ENCODE results near the gene AMH. TPM values are rescaled to one million over a fixed set of nuclear protein-coding genes. Genes with fewer than 3 reads are reported as not detected.

The AMH gene
- polyA plus RNA-seq, 1 of the 3 experiments (the other 2 are of a cell fraction), result 18.1 TPM

- TF ChIP-seq, protein P1, sequence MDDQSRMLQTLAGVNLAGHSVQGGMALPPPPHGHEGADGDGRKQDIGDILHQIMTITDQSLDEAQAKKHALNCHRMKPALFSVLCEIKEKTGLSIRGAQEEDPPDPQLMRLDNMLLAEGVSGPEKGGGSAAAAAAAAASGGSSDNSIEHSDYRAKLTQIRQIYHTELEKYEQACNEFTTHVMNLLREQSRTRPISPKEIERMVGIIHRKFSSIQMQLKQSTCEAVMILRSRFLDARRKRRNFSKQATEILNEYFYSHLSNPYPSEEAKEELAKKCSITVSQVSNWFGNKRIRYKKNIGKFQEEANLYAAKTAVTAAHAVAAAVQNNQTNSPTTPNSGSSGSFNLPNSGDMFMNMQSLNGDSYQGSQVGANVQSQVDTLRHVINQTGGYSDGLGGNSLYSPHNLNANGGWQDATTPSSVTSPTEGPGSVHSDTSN (IDR thresholded peaks at IDR 0.05), result peak; percentile 62
- TF ChIP-seq MXI1 (IDR thresholded peaks at IDR 0.05; ENCODE audit: low read depth, low read length), result peak; percentile 70; the same call in 1 of the 2 replicates
- TF ChIP-seq NFIC (IDR thresholded peaks at IDR 0.05; ENCODE audit: borderline replicate concordance), result no peak
- TF ChIP-seq RFX5 (IDR thresholded peaks at IDR 0.05; ENCODE audit: low read length), result no peak
- no peak for TF ChIP-seq EP300 (IDR thresholded peaks at IDR 0.05; ENCODE audit: borderline replicate concordance in 1 of 2, low read depth in 1 of 2, low read length in 1 of 2)
- peak; percentile 38 for TF ChIP-seq NRF1 (IDR thresholded peaks at IDR 0.05; ENCODE audit: low read depth, low read length)
- TF ChIP-seq TCF12 (IDR thresholded peaks at IDR 0.05), result no peak
- peak; percentile 44; the same call in 1 of the 2 replicates for TF ChIP-seq ZBTB33 (IDR thresholded peaks at IDR 0.05; ENCODE audit: borderline replicate concordance, low read depth)
- TF ChIP-seq JUND (IDR thresholded peaks at IDR 0.05), result peak; percentile 38; the same call in 1 of the 2 replicates
- no peak for TF ChIP-seq USF1 (IDR thresholded peaks at IDR 0.05; ENCODE audit: borderline replicate concordance, low read depth)
- TF ChIP-seq RAD21 (IDR thresholded peaks at IDR 0.05; ENCODE audit: low read length), result peak; percentile 69
- peak; percentile 74 for TF ChIP-seq CHD2 (IDR thresholded peaks at IDR 0.05; ENCODE audit: low read length, partially characterized antibody)
- TF ChIP-seq SIN3A (IDR thresholded peaks at IDR 0.05; ENCODE audit: borderline replicate concordance, low read depth, low read length), result peak; percentile 46; the same call in 1 of the 2 replicates
- no peak for TF ChIP-seq MAX (IDR thresholded peaks at IDR 0.05; ENCODE audit: low read depth)
- TF ChIP-seq IRF3 (IDR thresholded peaks at IDR 0.05; ENCODE audit: low read depth, low read length), result no peak
- peak; percentile 94 for TF ChIP-seq GABPA (IDR thresholded peaks at IDR 0.05; ENCODE audit: low read depth)
These were observed 24.4 kb downstream of the AMH start (continued) for GRCh38 chr19:2273356-2274184.
